ENCODE measurements around the gene SH3BP2. TPM values are rescaled to one million over a fixed set of nuclear protein-coding genes. Genes with fewer than 3 reads are reported as not detected.

The SH3BP2 gene
- total and polyA plus RNA-seq, 7 experiments from 2014 or later: 5.9 to 269 (median 23.1) TPM

GRCh38 chr4:2807571-2807970 lies 14.7 kb downstream of the SH3BP2 start:
- H3K9me3 Mint-ChIP-seq: peaks cover 0 to 1% (median 0%) of the 10 kb centered on the region in 11 donors
- H3K4me3 Mint-ChIP-seq: no peak overlapping the region
- peaks cover 0 to 5% (median 0%) of the 10 kb centered on the region in 5 donors for H3K36me3 Mint-ChIP-seq
- CTCF ChIA-PET: no interaction called here
- Histone ChIP-seq H3K27me3 (ENCODE audit: control insufficient read depth in 2 of 2, insufficient read depth in 2 of 2, low read length in 2 of 2) (no peaks in the 10 kb centered on the region), H3K4me3 (ENCODE audit: low read length) (no peak overlapping the region), H3K4me1 (ENCODE audit: control insufficient read depth in 2 of 2, insufficient read depth in 2 of 2, low read length in 2 of 2) (peaks cover 11 to 12% of the 10 kb centered on the region in 2 donors), H3K36me3 (ENCODE audit: control insufficient read depth in 2 of 3, insufficient read depth in 3 of 3, low read length in 3 of 3) (no peaks in the 10 kb centered on the region), H3K27ac (ENCODE audit: low read depth, low read length) (no peak overlapping the region), H3K9me3 (ENCODE audit: control insufficient read depth in 2 of 3, low read length in 3 of 3) (no peaks in the 10 kb centered on the region)
- DNase-seq: no peak
- no peaks in the 10 kb centered on the region for H3K27me3 Mint-ChIP-seq
- no peak for ATAC-seq
- peaks cover 8 to 28% (median 10%) of the 10 kb centered on the region in 7 donors for H3K4me1 Mint-ChIP-seq
- peak overlapping the region in 4 of 9 donors; percentile 10 to 38 (median 24) for H3K27ac Mint-ChIP-seq
- intact Hi-C loops (cut with micrococcal nuclease): no loop called here
- POLR2A ChIA-PET: no interaction called here

DNA sequence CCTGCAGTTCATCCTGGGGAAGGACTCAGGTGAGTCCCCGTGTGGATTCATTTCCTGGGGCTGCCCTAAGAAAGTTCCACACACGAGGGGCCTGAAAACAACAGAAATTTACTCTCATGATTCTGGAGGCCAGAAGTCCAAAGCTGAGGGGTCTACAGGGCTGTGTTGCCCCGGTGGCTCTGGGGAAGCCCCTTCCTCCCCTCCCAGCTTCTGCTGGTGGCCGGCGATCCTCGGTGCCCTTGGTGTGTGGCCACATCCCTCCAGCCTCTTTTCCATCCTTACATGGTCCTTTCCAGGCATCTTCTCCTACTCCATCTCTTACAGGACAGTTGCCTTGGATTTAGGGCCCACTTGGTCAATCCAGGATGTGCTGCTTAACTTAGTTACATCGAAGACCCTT lies 15.1 kb downstream of the SH3BP2 start:
- Mint-ChIP-seq H3K27ac (no peak overlapping the region), H3K9me3 (peaks cover 0 to 1% (median 0%) of the 10 kb centered on the region in 11 donors), H3K4me3 (no peak overlapping the region), H3K4me1 (peaks cover 12 to 28% (median 14%) of the 10 kb centered on the region in 7 donors), H3K36me3 (peaks cover 0 to 9% (median 0%) of the 10 kb centered on the region in 5 donors), H3K27me3 (no peaks in the 10 kb centered on the region)
- Histone ChIP-seq H3K36me3 (ENCODE audit: control insufficient read depth in 2 of 3, insufficient read depth in 3 of 3, low read length in 3 of 3) (no peaks in the 10 kb centered on the region), H3K4me1 (ENCODE audit: control insufficient read depth in 2 of 2, insufficient read depth in 2 of 2, low read length in 2 of 2) (peaks cover 11 to 12% of the 10 kb centered on the region in 2 donors), H3K9me3 (ENCODE audit: control insufficient read depth in 2 of 3, low read length in 3 of 3) (no peaks in the 10 kb centered on the region), H3K27ac (ENCODE audit: low read depth, low read length) (no peak overlapping the region), H3K4me3 (ENCODE audit: low read length) (no peak overlapping the region), H3K27me3 (ENCODE audit: control insufficient read depth in 2 of 2, insufficient read depth in 2 of 2, low read length in 2 of 2) (no peaks in the 10 kb centered on the region)
- ChIA-PET CTCF (no interaction called here), POLR2A (no interaction called here)
- DNase-seq (no peak), ATAC-seq (no peak)
- intact Hi-C loops (cut with micrococcal nuclease): no loop called here

DNA sequence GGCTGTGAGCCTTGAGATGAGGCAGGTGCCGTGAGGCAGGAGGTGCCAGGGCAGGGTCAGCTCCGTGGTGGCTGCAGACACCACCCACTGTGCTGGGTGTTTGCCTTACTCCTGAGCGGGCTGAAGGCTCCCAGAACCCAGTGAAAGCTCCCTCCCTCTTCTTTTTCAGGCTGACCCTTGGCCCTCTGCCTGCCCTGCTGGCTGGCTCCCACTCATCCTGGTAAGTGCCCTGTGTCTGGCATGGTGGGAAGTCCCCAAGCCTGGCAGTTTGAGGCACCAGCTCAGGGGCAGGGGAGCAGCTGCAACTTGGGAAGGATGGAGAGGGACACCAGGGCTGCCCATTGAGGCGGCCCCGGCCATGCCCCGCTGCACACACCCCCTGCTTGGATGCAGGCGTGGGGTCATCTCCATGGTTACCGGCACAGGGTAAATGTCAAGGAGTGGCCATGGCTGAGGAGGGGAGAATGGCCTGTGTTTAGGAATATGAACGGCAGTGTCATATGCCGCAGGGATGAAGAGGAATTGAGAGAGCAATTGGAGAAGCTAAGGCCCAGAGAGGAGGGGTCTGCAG lies 16.8 kb downstream of the SH3BP2 start:
- CTCF ChIA-PET: interaction anchor here (0.6 kb wide), 1 partner anchor 154 kb away, joined by 3 read pairs; no protein-coding TSS in a partner anchor
- peak overlapping the region in 6 of 9 donors; percentile 36 to 87 (median 46) for H3K27ac Mint-ChIP-seq

DNA sequence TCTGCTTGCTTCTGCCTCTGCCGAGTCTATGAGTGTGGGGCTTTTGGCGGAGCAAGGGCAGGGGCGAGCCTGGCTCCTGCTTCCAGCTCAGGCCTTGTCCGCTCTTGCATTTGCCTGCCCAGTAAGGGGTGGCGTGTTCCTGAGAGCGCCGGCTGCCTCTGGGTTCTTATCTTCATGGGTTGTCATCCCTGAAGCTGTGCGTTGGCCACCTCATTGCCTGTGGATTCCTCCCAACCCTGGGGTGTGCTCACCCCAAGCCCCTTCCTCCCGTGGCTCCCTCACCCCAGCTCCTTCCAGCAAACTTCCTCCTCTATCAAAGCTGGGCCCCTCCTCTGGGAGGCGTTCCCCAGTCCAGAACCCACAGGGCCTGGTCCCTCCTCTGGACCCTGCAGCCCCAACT lies 17.5 kb downstream of the SH3BP2 start:
- POLR2A ChIA-PET: interaction anchor here (0.8 to 12.2 kb wide), 3 partner anchors 10 to 27 kb away, joined by 3 to 100 read pairs (median 4); no protein-coding TSS in a partner anchor
- Histone ChIP-seq H3K27ac (ENCODE audit: low read depth, low read length) (no peak overlapping the region), H3K4me3 (ENCODE audit: low read length) (no peak overlapping the region), H3K27me3 (ENCODE audit: control insufficient read depth in 2 of 2, insufficient read depth in 2 of 2, low read length in 2 of 2) (no peaks in the 10 kb centered on the region), H3K36me3 (ENCODE audit: control insufficient read depth in 2 of 3, insufficient read depth in 3 of 3, low read length in 3 of 3) (no peaks in the 10 kb centered on the region), H3K4me1 (ENCODE audit: control insufficient read depth in 2 of 2, insufficient read depth in 2 of 2, low read length in 2 of 2) (peaks cover 30% of the 10 kb centered on the region in 2 donors), H3K9me3 (ENCODE audit: control insufficient read depth in 2 of 3, low read length in 3 of 3) (no peaks in the 10 kb centered on the region)
- peak overlapping the region in 2 of 9 donors; percentile 48 to 60 for H3K27ac Mint-ChIP-seq
- peaks cover 0 to 1% (median 0%) of the 10 kb centered on the region in 11 donors for H3K9me3 Mint-ChIP-seq
- H3K4me3 Mint-ChIP-seq: no peak overlapping the region
- CTCF ChIA-PET: interaction anchor here (1.0 kb wide), 1 partner anchor 10 kb away, joined by 3 read pairs; no protein-coding TSS in a partner anchor
- intact Hi-C loops (cut with micrococcal nuclease): no loop called here
- H3K36me3 Mint-ChIP-seq: peaks cover 0 to 19% (median 0%) of the 10 kb centered on the region in 5 donors
- no peaks in the 10 kb centered on the region for H3K27me3 Mint-ChIP-seq
- no peak for DNase-seq
- peaks cover 29 to 46% (median 38%) of the 10 kb centered on the region in 7 donors for H3K4me1 Mint-ChIP-seq
- ATAC-seq: no peak

More for the DNA sequence above, 16.8 kb downstream of the SH3BP2 start:
- Histone ChIP-seq H3K27ac (ENCODE audit: low read depth, low read length) (no peak overlapping the region), H3K9me3 (ENCODE audit: control insufficient read depth in 2 of 3, low read length in 3 of 3) (no peaks in the 10 kb centered on the region), H3K4me1 (ENCODE audit: control insufficient read depth in 2 of 2, insufficient read depth in 2 of 2, low read length in 2 of 2) (peaks cover 23 to 24% of the 10 kb centered on the region in 2 donors), H3K4me3 (ENCODE audit: low read length) (no peak overlapping the region), H3K36me3 (ENCODE audit: control insufficient read depth in 2 of 3, insufficient read depth in 3 of 3, low read length in 3 of 3) (no peaks in the 10 kb centered on the region), H3K27me3 (ENCODE audit: control insufficient read depth in 2 of 2, insufficient read depth in 2 of 2, low read length in 2 of 2) (no peaks in the 10 kb centered on the region)
- Mint-ChIP-seq H3K9me3 (peaks cover 0 to 1% (median 0%) of the 10 kb centered on the region in 11 donors), H3K36me3 (peaks cover 0 to 18% (median 0%) of the 10 kb centered on the region in 5 donors), H3K4me1 (peaks cover 29 to 41% (median 31%) of the 10 kb centered on the region in 7 donors), H3K27me3 (no peaks in the 10 kb centered on the region), H3K4me3 (peak overlapping the region in 4 of 10 donors; percentile 5 to 84 (median 36))
- POLR2A ChIA-PET: interaction anchor here (0.8 to 12.2 kb wide), 2 partner anchors 10 to 28 kb away, joined by 4 to 100 read pairs; no protein-coding TSS in a partner anchor
- intact Hi-C loops (cut with micrococcal nuclease): no loop called here
- ATAC-seq (no peak), DNase-seq (no peak)

DNA sequence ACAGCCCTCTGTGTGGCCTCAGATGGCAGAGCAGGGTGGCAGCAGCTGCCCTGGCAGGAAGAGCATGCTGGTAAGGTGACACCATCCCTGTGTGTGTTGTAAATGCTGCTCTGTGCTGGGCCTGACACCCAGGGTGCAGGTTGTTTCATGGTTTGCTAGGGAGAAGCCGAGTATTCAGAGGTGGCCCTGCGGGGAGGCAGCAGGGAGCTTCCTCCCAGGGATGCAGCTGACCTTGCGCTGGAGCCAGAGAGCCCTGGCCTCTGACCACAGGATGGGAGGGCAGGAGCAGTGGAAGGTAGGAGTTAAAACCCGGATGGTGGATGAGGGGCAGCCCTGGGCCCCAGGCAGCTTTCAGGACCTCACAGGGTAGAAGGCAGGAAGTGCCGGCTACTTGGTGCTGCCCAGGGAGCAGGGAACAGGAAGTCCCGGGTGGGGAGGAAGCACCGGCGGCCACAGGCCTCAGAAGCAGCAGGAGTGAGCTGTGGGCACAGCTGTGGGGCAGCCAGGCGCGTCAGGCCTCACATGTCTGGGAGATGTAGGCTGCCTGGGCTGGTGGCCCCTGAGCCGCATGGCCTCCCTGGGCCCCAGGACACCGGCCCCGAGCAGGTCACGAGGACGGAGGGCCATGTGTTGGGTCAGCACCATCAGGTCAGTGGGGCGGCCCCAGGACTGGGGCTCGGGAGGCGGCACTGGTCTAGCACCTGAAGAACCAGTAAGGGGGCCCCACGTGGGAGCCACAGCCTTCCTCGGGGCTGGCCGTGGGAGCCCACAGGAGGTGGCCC lies 19.1 kb downstream of the SH3BP2 start:
- POLR2A ChIA-PET: interaction anchor here (0.6 to 12.2 kb wide), 11 partner anchors 11 to 145 kb away, joined by 3 to 100 read pairs (median 3); no protein-coding TSS in a partner anchor
- no peaks in the 10 kb centered on the region for H3K27me3 Mint-ChIP-seq
- no peaks in the 10 kb centered on the region for H3K9me3 Mint-ChIP-seq
- Histone ChIP-seq H3K4me3 (ENCODE audit: low read length) (peak overlapping the region; percentile 81), H3K27me3 (ENCODE audit: control insufficient read depth in 2 of 2, insufficient read depth in 2 of 2, low read length in 2 of 2) (no peaks in the 10 kb centered on the region), H3K36me3 (ENCODE audit: control insufficient read depth in 2 of 3, insufficient read depth in 3 of 3, low read length in 3 of 3) (no peaks in the 10 kb centered on the region), H3K4me1 (ENCODE audit: control insufficient read depth in 2 of 2, insufficient read depth in 2 of 2, low read length in 2 of 2) (peaks cover 39 to 46% of the 10 kb centered on the region in 2 donors), H3K27ac (ENCODE audit: low read depth, low read length) (peak overlapping the region; percentile 85), H3K9me3 (ENCODE audit: control insufficient read depth in 2 of 3, low read length in 3 of 3) (no peaks in the 10 kb centered on the region)
- DNase-seq (peak in 8 of 9 donors; percentile 40 to 69 (median 49)), ATAC-seq (peak; percentile 79)
- CTCF ChIA-PET: interaction anchor here (1.3 to 1.5 kb wide), 2 partner anchors 14 to 26 kb away, joined by 3 read pairs; no protein-coding TSS in a partner anchor
- peaks cover 0 to 26% (median 0%) of the 10 kb centered on the region in 5 donors for H3K36me3 Mint-ChIP-seq
- H3K27ac Mint-ChIP-seq: peak overlapping the region; percentile 93 to 99 (median 98)
- intact Hi-C loops (cut with micrococcal nuclease): loop anchor here (1.0 to 2.0 kb wide), 6 partner anchors 14 to 119 kb away; partner anchors contain the start of genes ADD1 (in 1 of the 2) and TNIP2 (in 1 of the 2)
- H3K4me1 Mint-ChIP-seq: peaks cover 39 to 59% (median 53%) of the 10 kb centered on the region in 7 donors
- peak overlapping the region; percentile 81 to 99 (median 94) for H3K4me3 Mint-ChIP-seq

DNA sequence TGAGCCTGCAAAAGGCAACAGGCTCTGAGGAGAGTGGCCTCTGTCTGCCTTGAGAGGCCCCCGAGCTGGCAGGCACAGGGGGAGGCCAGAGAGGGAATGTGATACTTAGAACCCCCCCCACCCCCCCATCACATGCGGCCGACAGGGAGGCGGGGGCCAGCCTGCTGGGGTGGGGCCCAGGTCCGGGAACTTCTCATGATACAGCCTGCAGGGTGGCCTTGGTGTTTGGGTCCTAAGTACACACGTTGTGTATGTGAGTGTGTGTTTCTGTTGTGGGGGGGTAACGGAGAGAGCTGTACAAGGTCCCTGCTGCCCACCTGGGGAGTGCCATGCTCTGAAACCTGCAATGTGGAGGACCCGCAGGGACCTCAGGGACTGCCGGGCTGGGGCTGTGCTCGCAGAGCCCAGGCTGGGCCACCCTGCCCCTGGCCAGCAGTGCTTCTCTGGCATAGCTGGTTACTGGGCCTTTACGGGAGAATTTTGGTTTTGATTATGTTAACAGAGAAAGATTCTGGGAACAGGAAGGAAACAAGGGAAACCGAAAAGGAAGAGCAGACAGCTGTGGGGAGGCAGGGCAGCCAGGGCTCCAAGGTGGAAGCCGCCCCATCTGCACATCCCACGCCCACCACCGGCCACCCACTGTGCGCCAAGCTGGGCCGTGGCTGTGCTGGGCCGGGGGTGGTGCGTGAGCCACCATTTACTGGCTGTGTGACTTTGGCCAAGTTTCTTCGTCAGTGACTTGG lies 19.9 kb downstream of the SH3BP2 start:
- Mint-ChIP-seq H3K9me3 (no peaks in the 10 kb centered on the region), H3K4me1 (peaks cover 44 to 65% (median 57%) of the 10 kb centered on the region in 7 donors), H3K36me3 (peaks cover 0 to 32% (median 0%) of the 10 kb centered on the region in 5 donors), H3K27ac (peak overlapping the region; percentile 56 to 99 (median 96)), H3K27me3 (no peaks in the 10 kb centered on the region), H3K4me3 (peak overlapping the region; percentile 81 to 99 (median 94))
- peak overlapping the region; percentile 85 for H3K27ac ChIP-seq (ENCODE audit: low read depth, low read length)
- ATAC-seq (no peak), DNase-seq (no peak)
- intact Hi-C loops (cut with micrococcal nuclease): loop anchor here (1.0 to 2.0 kb wide), 6 partner anchors 14 to 118 kb away; partner anchors contain the start of genes ADD1 (in 1 of the 2) and TNIP2 (in 1 of the 2)
- no peaks in the 10 kb centered on the region for H3K36me3 ChIP-seq (ENCODE audit: control insufficient read depth in 2 of 3, insufficient read depth in 3 of 3, low read length in 3 of 3)
- H3K4me3 ChIP-seq (ENCODE audit: low read length): peak overlapping the region; percentile 81
- H3K9me3 ChIP-seq (ENCODE audit: control insufficient read depth in 2 of 3, low read length in 3 of 3): no peaks in the 10 kb centered on the region
- ChIA-PET POLR2A (interaction anchor here (0.6 to 12.2 kb wide), 9 partner anchors 14 to 64 kb away, joined by 3 to 100 read pairs (median 3); no protein-coding TSS in a partner anchor), CTCF (interaction anchor here (0.6 to 1.5 kb wide), 5 partner anchors 9 to 123 kb away, joined by 3 read pairs; no protein-coding TSS in a partner anchor)
- H3K27me3 ChIP-seq (ENCODE audit: control insufficient read depth in 2 of 2, insufficient read depth in 2 of 2, low read length in 2 of 2): no peaks in the 10 kb centered on the region
- peaks cover 47 to 54% of the 10 kb centered on the region in 2 donors for H3K4me1 ChIP-seq (ENCODE audit: control insufficient read depth in 2 of 2, insufficient read depth in 2 of 2, low read length in 2 of 2)

All from naive thymus-derived CD4-positive, alpha-beta T cell (primary cell).